Smooth muscle cell (in vitro differentiated cells): ENCODE data around the gene HOGA1. TPM values are rescaled to one million over a fixed set of nuclear protein-coding genes. Genes with fewer than 3 reads are reported as not detected.
A peak's percentile ranks its signal among the peaks of the same experiment; 100 is the strongest.

ENCODE experiments used
- DNase-seq: peaks from one replicate; lab custom pipeline; 2025; ENCODE audit not compliant: unreplicated experiment; lab: John Stamatoyannopoulos, UW
- H2AFZ ChIP-seq: fragments of 200-600 bp; sonication (generic); 2 replicates; pipeline ENCODE4 v1.6.0; 2016; ENCODE audit warnings: antibody characterized with exemption, low read depth, mild to moderate bottlenecking
- H3F3A ChIP-seq: fragments of 200-600 bp; sonication (generic); 2 replicates; pipeline ENCODE4 v1.6.0; 2017; ENCODE audit warnings: antibody characterized with exemption, low read depth
- H3K27ac ChIP-seq: fragments of 200-600 bp; sonication (generic); 2 replicates; pipeline ENCODE4 v1.5.1; 2016; ENCODE audit warnings: low read depth, mild to moderate bottlenecking
- H3K27me3 ChIP-seq: fragments of 200-600 bp; sonication (generic); 2 replicates; pipeline ENCODE4 v1.6.1; 2016; ENCODE audit warnings: low read depth, mild to moderate bottlenecking
- H3K36me3 ChIP-seq: fragments of 200-600 bp; sonication (generic); 2 replicates; pipeline ENCODE4 v1.5.1; 2016; ENCODE audit warnings: low read depth
- H3K4me1 ChIP-seq: fragments of 200-600 bp; sonication (generic); 2 replicates; pipeline ENCODE4 v1.5.1; 2016; ENCODE audit warnings: low read depth
- H3K4me2 ChIP-seq: fragments of 200-600 bp; sonication (generic); 2 replicates; pipeline ENCODE4 v1.6.0; 2016; ENCODE audit warnings: mild to moderate bottlenecking
- H3K4me3 ChIP-seq: fragments of 200-600 bp; sonication (generic); 2 replicates; pipeline ENCODE4 v1.5.1; 2016; ENCODE audit warnings: mild to moderate bottlenecking
- H3K79me2 ChIP-seq: fragments of 200-600 bp; sonication (generic); 2 replicates; pipeline ENCODE4 v1.6.0; 2016; ENCODE audit warnings: low read depth, mild to moderate bottlenecking
- H3K9ac ChIP-seq: fragments of 200-600 bp; sonication (generic); 2 replicates; pipeline ENCODE4 v1.6.0; 2016; ENCODE audit warnings: low read depth
- H3K9me3 ChIP-seq: fragments of 200-600 bp; sonication (generic); replicated peaks from 2 replicates; pipeline ENCODE4 v1.5.1; 2016; ENCODE audit warnings: low read depth
- H4K20me1 ChIP-seq: fragments of 200-600 bp; sonication (generic); 2 replicates; pipeline ENCODE4 v1.6.0; 2016; ENCODE audit warnings: low read depth
- WGBS: methylation state at CpG from one replicate; pipeline ENCODE4 v1.1.7; 2016; ENCODE audit warnings: low lambda C conversion rate; 5-methylcytosine and 5-hydroxymethylcytosine counted together
- polyA plus RNA-seq: library from polyadenylated mRNA; unstranded; fragments of >200 nt; fragmentation: Nextera tagmentation; extraction: Ambion mirVana; gene quantifications from 2 replicates; pipeline ENCODE4 v1.2.1, GENCODE V29; 2016
- total RNA-seq: library from RNA; depleted of rRNA; stranded (reverse); fragments of >200 nt; gene quantifications from 2 replicates; pipeline ENCODE4 v1.2.3, GENCODE V29; 2014
- TF ChIP-seq, protein P1 (sequence below): fragments of 200-600 bp; sonication (generic); IDR thresholded peaks from 2 replicates; pipeline ENCODE4 v1.5.1; 2017; ENCODE audit warnings: borderline replicate concordance, mild to moderate bottlenecking, antibody characterized with exemption; ENCODE audit not compliant: insufficient read depth, poor library complexity, severe bottlenecking

HOGA1 gene
- total and polyA plus RNA-seq, 2 experiments from 2014 or later = 0.10 TPM; not detected in 1

DNA sequence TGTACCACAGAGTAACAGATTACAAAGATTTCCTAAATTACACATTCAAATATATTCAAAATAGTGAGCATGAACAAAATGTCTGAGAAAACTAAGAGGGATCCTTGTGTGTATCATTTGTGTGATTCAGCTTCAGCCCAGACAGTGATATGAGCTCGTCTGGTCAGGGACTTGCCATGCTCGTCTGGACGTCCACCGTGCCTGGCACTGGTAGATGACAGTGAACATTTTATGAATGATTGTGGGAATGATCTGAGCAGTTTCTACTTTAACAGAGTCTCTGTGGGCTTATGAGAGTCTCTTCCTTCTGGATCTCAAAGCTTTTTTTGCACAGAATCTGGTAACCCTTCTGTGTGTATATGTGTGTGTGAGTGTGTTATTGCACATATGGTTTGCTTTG lies 45.8 kb upstream of the HOGA1 start:
- peak overlapping the region; percentile 52 for H3K4me2 ChIP-seq
- peaks cover 36% of the 10 kb centered on the region for H3K79me2 ChIP-seq
- H3K27me3 ChIP-seq = no peaks in the 10 kb centered on the region
- H3K9me3 ChIP-seq = no peaks in the 10 kb centered on the region
- peaks cover 30% of the 10 kb centered on the region for H3F3A ChIP-seq
- H3K4me3 ChIP-seq = no peak overlapping the region
- peak overlapping the region; percentile 99 for H3K27ac ChIP-seq
- TF ChIP-seq, protein P1, sequence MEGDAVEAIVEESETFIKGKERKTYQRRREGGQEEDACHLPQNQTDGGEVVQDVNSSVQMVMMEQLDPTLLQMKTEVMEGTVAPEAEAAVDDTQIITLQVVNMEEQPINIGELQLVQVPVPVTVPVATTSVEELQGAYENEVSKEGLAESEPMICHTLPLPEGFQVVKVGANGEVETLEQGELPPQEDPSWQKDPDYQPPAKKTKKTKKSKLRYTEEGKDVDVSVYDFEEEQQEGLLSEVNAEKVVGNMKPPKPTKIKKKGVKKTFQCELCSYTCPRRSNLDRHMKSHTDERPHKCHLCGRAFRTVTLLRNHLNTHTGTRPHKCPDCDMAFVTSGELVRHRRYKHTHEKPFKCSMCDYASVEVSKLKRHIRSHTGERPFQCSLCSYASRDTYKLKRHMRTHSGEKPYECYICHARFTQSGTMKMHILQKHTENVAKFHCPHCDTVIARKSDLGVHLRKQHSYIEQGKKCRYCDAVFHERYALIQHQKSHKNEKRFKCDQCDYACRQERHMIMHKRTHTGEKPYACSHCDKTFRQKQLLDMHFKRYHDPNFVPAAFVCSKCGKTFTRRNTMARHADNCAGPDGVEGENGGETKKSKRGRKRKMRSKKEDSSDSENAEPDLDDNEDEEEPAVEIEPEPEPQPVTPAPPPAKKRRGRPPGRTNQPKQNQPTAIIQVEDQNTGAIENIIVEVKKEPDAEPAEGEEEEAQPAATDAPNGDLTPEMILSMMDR = no peak
- no peak overlapping the region for H2AFZ ChIP-seq
- WGBS = 5% methylated on average over 4 of the region's 4 CpGs
- no peaks in the 10 kb centered on the region for H3K36me3 ChIP-seq
- peak overlapping the region; percentile 88 for H3K9ac ChIP-seq
- no peaks in the 10 kb centered on the region for H4K20me1 ChIP-seq
- no peak for DNase-seq
- peaks cover 27% of the 10 kb centered on the region for H3K4me1 ChIP-seq

DNA sequence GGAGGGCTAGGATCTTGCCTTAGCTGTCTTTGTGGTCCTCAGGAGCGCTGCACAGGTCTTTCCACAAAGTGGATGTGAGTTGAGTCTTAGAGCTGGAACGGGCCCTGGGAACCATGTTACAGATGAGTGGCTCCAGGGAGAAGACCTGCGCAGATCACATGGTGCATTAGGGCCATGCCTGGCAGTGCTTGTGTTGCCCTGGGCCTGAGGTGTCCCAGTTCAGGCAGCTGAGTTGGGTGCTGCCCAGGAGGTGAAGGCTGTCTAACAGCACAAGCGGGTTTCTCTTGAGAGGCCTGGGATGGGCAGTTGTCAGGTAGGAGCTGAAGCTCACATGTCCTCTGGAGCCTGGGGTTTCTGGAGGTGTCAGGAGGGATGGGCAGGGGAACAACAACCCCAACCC lies 45.4 kb upstream of the HOGA1 start:
- Histone ChIP-seq H3K4me2 (peak overlapping the region; percentile 52), H3K9ac (peak overlapping the region; percentile 88), H3K79me2 (peaks cover 36% of the 10 kb centered on the region), H3K9me3 (no peaks in the 10 kb centered on the region), H3K36me3 (no peaks in the 10 kb centered on the region), H3F3A (peaks cover 34% of the 10 kb centered on the region), H3K4me1 (peaks cover 31% of the 10 kb centered on the region), H4K20me1 (no peaks in the 10 kb centered on the region), H3K27me3 (no peaks in the 10 kb centered on the region), H2AFZ (no peak overlapping the region), H3K27ac (peak overlapping the region; percentile 99), H3K4me3 (no peak overlapping the region)
- TF ChIP-seq, protein P1 = no peak
- DNase-seq = no peak
- WGBS = 76% methylated on average over 4 of the region's 4 CpGs

DNA sequence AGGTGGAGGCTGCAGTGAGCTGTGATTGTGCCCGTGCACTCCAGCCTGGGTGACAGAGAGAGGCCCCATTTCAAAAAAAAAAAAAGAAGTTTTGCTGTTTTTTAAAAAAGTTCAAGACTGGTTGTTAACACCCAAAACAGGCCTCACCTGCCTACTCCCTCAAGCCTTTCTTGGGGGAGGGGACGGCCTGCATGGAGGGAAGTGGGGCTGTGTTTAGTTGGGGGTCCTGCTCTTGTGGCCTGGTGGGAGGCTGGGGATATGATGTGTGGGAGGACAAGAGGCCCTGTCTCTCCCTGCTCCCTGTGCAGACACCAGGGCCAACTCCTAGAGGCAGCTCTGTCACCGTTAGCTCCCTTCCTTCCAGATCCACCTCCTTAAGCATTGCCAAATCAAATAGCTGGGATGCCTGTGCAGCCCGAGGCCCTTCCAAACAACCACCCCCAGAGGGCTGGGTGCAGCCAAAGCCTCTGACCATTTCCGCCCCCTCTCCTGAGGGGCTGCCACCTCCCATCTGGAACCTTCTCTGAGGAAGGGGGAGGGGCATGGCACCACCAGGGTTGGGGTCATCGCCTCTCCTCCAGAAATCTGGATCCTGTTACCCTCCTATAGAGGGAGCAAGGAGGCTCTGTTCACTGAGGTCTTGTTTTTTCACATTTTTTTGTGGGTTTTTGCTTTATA lies 44.5 kb upstream of the HOGA1 start:
- Histone ChIP-seq H4K20me1 (no peaks in the 10 kb centered on the region), H3K9ac (peak overlapping the region; percentile 88), H3K27ac (peak overlapping the region; percentile 99), H3K79me2 (peaks cover 39% of the 10 kb centered on the region), H3F3A (peaks cover 31% of the 10 kb centered on the region), H3K36me3 (no peaks in the 10 kb centered on the region), H2AFZ (no peak overlapping the region), H3K4me3 (no peak overlapping the region), H3K27me3 (no peaks in the 10 kb centered on the region), H3K4me2 (peak overlapping the region; percentile 52), H3K4me1 (peaks cover 31% of the 10 kb centered on the region), H3K9me3 (no peaks in the 10 kb centered on the region)
- TF ChIP-seq, protein P1 = peak; percentile 13
- WGBS = 34% methylated on average over 6 of the region's 6 CpGs
- DNase-seq = no peak
